NCI-H2227 treated with DMSO at 0.1 percent for 48 hours (cell line): ENCODE data around the gene OR4K14.
"Not testable (repeated sequence)": the region's sequence is repeated elsewhere in the genome, so short reads cannot be mapped to it uniquely, and the experiment has no call there.

Source experiments
- DNase-seq: peaks from one replicate; lab custom pipeline; 2025; lab: John Stamatoyannopoulos, UW

Gene OR4K14, protein sequence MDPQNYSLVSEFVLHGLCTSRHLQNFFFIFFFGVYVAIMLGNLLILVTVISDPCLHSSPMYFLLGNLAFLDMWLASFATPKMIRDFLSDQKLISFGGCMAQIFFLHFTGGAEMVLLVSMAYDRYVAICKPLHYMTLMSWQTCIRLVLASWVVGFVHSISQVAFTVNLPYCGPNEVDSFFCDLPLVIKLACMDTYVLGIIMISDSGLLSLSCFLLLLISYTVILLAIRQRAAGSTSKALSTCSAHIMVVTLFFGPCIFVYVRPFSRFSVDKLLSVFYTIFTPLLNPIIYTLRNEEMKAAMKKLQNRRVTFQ

GRCh38 chr14:20019257-20019865, at the start of gene OR4K14:
OR4K14 (minus strand) TSS chr14:20019307; CDS start chr14:20015193, 4,114 bp downstream.
- no peak for DNase-seq

- DNase-seq = no peak
These were observed 40.6 kb upstream of the OR4K14 start, which contains the start of gene OR4L1 for GRCh38 chr14:20059745-20060144. OR4L1 (plus strand) TSS chr14:20060045; CDS start chr14:20060045, 0 bp downstream.

DNA sequence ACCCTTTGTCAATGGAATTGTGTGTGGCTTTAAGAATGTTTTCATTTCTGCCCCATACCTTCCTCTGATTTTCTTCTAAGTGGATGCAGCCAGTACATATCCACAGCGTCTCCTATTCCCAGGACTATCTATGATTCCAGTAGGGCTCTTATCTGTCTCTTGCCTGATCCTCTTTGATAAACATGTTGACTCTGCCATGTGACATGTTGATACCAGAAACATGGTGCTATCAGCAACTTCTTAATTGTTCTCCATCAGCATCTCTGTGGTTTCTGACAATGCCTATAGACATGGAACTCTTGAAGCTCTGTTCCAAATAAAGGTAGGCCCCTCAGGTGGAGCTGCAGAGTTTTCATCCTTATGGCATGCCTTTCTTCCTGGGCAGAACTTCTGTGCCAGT, 29.1 kb upstream of the OR4K14 start:
- no peak for DNase-seq

GRCh38 chr14:20044243-20044642, 25.1 kb upstream of the OR4K14 start:
- DNase-seq = no peak

DNA sequence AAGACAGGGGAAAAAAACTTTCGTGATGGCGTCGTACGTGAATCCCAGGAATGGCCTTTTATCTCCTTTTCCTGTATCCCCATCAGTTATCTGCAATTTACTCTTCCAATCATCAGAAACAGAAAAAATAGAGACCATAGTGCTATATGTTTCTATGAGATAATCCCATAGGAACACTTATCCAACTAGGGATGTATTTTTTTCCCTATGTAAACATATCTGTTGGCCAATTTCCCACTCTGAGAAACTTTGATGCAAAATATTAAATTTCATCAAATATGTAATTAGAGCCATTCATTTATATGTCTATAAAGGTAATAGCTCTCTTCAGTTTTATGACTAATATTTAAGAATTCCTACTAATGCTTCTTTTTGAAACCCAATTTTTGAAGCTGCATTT, 16.8 kb upstream of the OR4K14 start, which contains the start of gene OR4K13:
OR4K13 (minus strand) TSS at position 101 of the 400 bp plus-strand sequence. CDS start 1,280 bp downstream, outside the sequence.
- no peak for DNase-seq

- no peak for DNase-seq
These were observed 16.3 kb upstream of the OR4K14 start for GRCh38 chr14:20035449-20035848.

GRCh38 chr14:20031058-20031457, 12.0 kb upstream of the OR4K14 start:
- DNase-seq = no peak

DNA sequence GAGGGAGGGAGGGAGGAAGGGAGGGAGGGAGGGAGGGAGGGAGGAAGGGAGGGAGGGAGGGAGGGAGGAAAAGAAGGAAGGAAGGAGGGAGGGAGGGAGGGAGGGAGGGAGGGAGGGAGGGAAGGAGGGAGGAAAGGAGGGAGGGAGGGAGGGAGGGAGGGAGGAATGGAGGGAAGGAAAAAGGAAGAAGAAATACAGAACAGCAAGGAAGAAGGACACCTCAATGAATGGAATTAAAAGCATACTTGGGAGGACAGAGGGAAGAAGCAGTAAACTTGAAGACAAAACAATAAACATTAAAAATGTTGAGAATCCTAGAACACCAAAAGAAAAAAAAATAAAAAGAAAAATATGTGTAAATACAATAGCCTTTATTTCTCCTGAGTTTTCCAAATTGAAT, 11.0 kb downstream of the OR4K14 start:
- no peak for DNase-seq

DNA sequence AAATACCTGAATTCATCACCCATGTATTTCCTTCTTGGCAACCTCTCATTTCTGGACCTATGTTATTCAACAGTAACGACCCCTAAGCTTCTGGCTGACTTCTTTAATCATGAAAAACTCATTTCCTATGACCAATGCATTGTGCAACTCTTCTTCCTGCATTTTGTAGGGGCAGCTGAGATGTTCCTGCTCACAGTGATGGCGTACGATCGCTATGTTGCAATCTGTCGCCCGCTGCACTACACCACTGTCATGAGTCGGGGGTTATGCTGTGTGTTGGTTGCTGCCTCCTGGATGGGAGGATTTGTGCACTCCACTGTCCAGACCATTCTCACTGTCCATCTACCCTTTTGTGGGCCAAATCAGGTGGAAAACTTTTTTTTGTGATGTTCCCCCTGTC, 16.8 kb downstream of the OR4K14 start:
- DNase-seq = no peak

GRCh38 chr14:20001863-20002262, 17.2 kb downstream of the OR4K14 start, which contains the start of gene OR4Q2:
OR4Q2 (plus strand) TSS chr14:20002163.
- no peak for DNase-seq

DNA sequence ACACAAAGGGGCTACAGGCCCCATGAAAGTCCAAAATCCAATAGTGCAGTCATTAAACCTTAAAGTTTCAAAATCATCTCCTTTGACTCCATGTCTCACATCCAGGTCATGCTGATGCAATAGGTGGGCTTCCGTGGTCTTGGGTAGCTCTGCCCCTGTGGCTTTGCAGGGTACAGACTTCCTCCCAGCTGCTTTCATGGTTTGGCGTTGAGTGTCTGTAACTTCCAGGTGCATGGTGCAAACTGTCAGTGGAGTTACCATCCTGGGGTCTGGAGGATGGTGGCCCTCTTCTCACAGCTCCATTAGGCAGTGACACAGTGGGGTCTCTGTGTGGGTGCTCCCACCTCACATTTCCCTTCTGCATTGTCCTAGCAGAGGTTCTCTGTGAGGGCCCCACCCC, 25.7 kb downstream of the OR4K14 start:
- DNase-seq = no peak

DNA sequence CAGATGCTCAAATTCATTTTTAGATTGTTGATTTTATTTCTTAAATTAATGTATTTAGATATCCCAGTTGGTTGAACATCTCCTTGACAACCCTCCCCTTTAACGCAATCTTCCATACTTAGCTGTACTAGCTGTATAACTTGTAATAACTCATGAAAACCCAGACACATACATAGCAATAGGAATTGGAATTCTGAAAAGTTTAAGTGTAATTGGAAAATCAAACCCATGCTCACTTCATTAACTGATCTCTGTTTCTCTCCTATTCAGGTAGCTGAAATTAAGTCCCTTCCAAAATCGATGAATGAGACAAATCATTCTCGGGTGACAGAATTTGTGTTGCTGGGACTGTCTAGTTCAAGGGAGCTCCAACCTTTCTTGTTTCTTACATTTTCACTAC, 43.8 kb downstream of the OR4K14 start, which contains the start of gene OR4K15:
OR4K15 (plus strand) TSS at position 301 of the 400 bp plus-strand sequence; CDS start at position 301, 0 bp downstream.
- DNase-seq = no peak

DNA sequence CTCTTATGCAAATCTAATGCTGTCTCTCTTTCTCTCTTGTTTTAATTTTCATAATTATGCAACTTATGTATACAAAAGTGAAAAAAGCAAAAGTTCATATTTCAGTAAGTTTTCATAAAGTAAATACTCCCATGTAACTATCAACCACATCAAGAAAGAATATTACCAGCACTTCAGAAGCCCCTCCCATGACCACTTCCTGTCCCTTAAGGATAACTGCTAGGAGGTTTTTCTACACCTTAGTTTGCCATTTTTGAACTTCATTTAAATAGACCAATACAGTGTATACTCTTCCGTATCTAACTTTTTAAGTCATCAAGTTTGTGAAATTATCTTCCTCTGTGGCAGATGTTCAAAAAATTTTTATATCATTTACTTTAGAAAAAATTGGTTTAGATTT, 44.3 kb downstream of the OR4K14 start:
- DNase-seq = no peak

DNA sequence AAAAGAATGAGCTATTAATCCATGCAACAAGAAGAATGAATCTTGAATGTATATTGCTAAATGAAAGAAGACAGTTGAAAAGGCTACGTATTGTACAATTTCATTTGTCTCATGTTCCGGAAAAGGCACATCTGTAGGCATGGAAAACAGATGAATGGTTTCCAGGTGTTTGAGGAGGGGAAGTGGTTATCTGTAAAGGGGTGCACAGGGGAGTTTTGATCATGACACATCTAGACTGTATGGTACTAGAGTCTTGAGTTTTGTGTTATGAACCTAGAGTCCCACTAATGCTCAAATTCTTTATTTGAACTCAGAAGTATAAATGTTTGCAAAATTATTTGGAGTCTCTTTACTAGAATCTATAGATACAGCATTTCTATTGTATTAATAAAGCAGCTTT, 49.4 kb downstream of the OR4K14 start:
- DNase-seq = not testable (repeated sequence)
